ENCODE measurements around the gene PTPN7. TPM values are rescaled to one million over a fixed set of nuclear protein-coding genes. Genes with fewer than 3 reads are reported as not detected.
"Not testable (repeated sequence)": the region's sequence is repeated elsewhere in the genome, so short reads cannot be mapped to it uniquely, and the experiment has no call there.

The PTPN7 gene
- total RNA-seq, 2 donors from 2014 or later, result 196 to 201 TPM

- DNase-seq, result no peak
- H3K4me3 Mint-ChIP-seq, result no peak overlapping the region
- no peaks in the 10 kb centered on the region for H3K27me3 Mint-ChIP-seq (ENCODE audit: low read depth)
Observed at GRCh38 chr1:202167708-202168415, 7.5 kb upstream of the PTPN7 start.

GRCh38 chr1:202167054-202167453, 6.7 kb upstream of the PTPN7 start:
- Mint-ChIP-seq H3K4me3 (peak overlapping the region in 1 of 2 donors; percentile 39), H3K27ac (peak overlapping the region; percentile 87), H3K4me1 (ENCODE audit: low read depth) (peaks cover 46% of the 10 kb centered on the region)
- not testable (repeated sequence) for DNase-seq; ATAC-seq (replicated peaks in 1 of 2); H3K9me3 Mint-ChIP-seq; H3K27me3 Mint-ChIP-seq (ENCODE audit: low read depth); H3K36me3 Mint-ChIP-seq (ENCODE audit: insufficient read depth in 2 of 2)

More at GRCh38 chr1:202167708-202168415, 7.5 kb upstream of the PTPN7 start:
- Mint-ChIP-seq H3K27ac (no peak overlapping the region), H3K4me1 (ENCODE audit: low read depth) (peaks cover 38% of the 10 kb centered on the region), H3K36me3 (ENCODE audit: insufficient read depth in 2 of 2) (no peaks in the 10 kb centered on the region), H3K9me3 (no peaks in the 10 kb centered on the region)
- ATAC-seq (replicated peaks in 1 of 2), result no peak

- ATAC-seq (replicated peaks in 1 of 2) (no peak), DNase-seq (no peak)
- Mint-ChIP-seq H3K4me3 (peak overlapping the region; percentile 86 to 100), H3K36me3 (ENCODE audit: insufficient read depth in 2 of 2) (no peaks in the 10 kb centered on the region), H3K27ac (peak overlapping the region; percentile 28), H3K4me1 (ENCODE audit: low read depth) (peaks cover 54% of the 10 kb centered on the region), H3K27me3 (ENCODE audit: low read depth) (no peaks in the 10 kb centered on the region), H3K9me3 (no peaks in the 10 kb centered on the region)
Observed at GRCh38 chr1:202165942-202166843, 5.8 kb upstream of the PTPN7 start.

GRCh38 chr1:202165267-202165941, 5.0 kb upstream of the PTPN7 start:
- H3K9me3 Mint-ChIP-seq, result no peaks in the 10 kb centered on the region
- peaks cover 0 to 3% of the 10 kb centered on the region in 2 donors for H3K36me3 Mint-ChIP-seq (ENCODE audit: insufficient read depth in 2 of 2)
- H3K4me3 Mint-ChIP-seq, result peak overlapping the region; percentile 86 to 100
- peak; percentile 10 for ATAC-seq (replicated peaks in 1 of 2)
- H3K27ac Mint-ChIP-seq, result peak overlapping the region; percentile 90
- no peaks in the 10 kb centered on the region for H3K27me3 Mint-ChIP-seq (ENCODE audit: low read depth)
- H3K4me1 Mint-ChIP-seq (ENCODE audit: low read depth), result peaks cover 62% of the 10 kb centered on the region
- peak; percentile 44 to 55 for DNase-seq

GRCh38 chr1:202164271-202165037, 4.1 kb upstream of the PTPN7 start:
- no peaks in the 10 kb centered on the region for H3K9me3 Mint-ChIP-seq
- peak overlapping the region; percentile 86 to 100 for H3K4me3 Mint-ChIP-seq
- DNase-seq (peak; percentile 79 to 83), ATAC-seq (replicated peaks in 1 of 2) (peak; percentile 45 to 63)
- H3K27me3 Mint-ChIP-seq (ENCODE audit: low read depth), result no peaks in the 10 kb centered on the region
- H3K36me3 Mint-ChIP-seq (ENCODE audit: insufficient read depth in 2 of 2), result peaks cover 4 to 6% of the 10 kb centered on the region in 2 donors
- H3K4me1 Mint-ChIP-seq (ENCODE audit: low read depth), result peaks cover 65% of the 10 kb centered on the region
- peak overlapping the region; percentile 90 for H3K27ac Mint-ChIP-seq

GRCh38 chr1:202163281-202164270, 3.2 kb upstream of the PTPN7 start:
- Mint-ChIP-seq H3K36me3 (ENCODE audit: insufficient read depth in 2 of 2) (peaks cover 11% of the 10 kb centered on the region in 2 donors), H3K4me1 (ENCODE audit: low read depth) (peaks cover 74% of the 10 kb centered on the region), H3K27me3 (ENCODE audit: low read depth) (no peaks in the 10 kb centered on the region), H3K27ac (no peak overlapping the region), H3K9me3 (no peaks in the 10 kb centered on the region), H3K4me3 (peak overlapping the region; percentile 100)
- peak; percentile 24 to 27 for DNase-seq
- no peak for ATAC-seq (replicated peaks in 1 of 2)

- no peaks in the 10 kb centered on the region for H3K9me3 Mint-ChIP-seq
- peaks cover 11 to 16% of the 10 kb centered on the region in 2 donors for H3K36me3 Mint-ChIP-seq (ENCODE audit: insufficient read depth in 2 of 2)
- peaks cover 83% of the 10 kb centered on the region for H3K4me1 Mint-ChIP-seq (ENCODE audit: low read depth)
- peak overlapping the region; percentile 100 for H3K4me3 Mint-ChIP-seq
- peak; percentile 38 to 45 for DNase-seq
- ATAC-seq (replicated peaks in 1 of 2), result peak in 1 of 2 donors; percentile 11
- no peaks in the 10 kb centered on the region for H3K27me3 Mint-ChIP-seq (ENCODE audit: low read depth)
- H3K27ac Mint-ChIP-seq, result peak overlapping the region; percentile 92
Observed at GRCh38 chr1:202162418-202163280, 2.2 kb upstream of the PTPN7 start.

GRCh38 chr1:202162047-202162417, 1.6 kb upstream of the PTPN7 start:
- no peaks in the 10 kb centered on the region for H3K9me3 Mint-ChIP-seq
- DNase-seq (peak; percentile 70 to 72), ATAC-seq (replicated peaks in 1 of 2) (peak; percentile 28 to 41)
- H3K36me3 Mint-ChIP-seq (ENCODE audit: insufficient read depth in 2 of 2), result peaks cover 11 to 18% of the 10 kb centered on the region in 2 donors
- H3K27me3 Mint-ChIP-seq (ENCODE audit: low read depth), result no peaks in the 10 kb centered on the region
- peak overlapping the region; percentile 100 for H3K4me3 Mint-ChIP-seq
- peak overlapping the region; percentile 92 for H3K27ac Mint-ChIP-seq
- H3K4me1 Mint-ChIP-seq (ENCODE audit: low read depth), result peaks cover 89% of the 10 kb centered on the region

GRCh38 chr1:202161151-202162046, 997 bp upstream of the PTPN7 start:
- peak overlapping the region; percentile 100 for H3K4me3 Mint-ChIP-seq
- H3K9me3 Mint-ChIP-seq, result no peaks in the 10 kb centered on the region
- ATAC-seq (replicated peaks in 1 of 2) (no peak), DNase-seq (peak; percentile 26 to 28)
- peaks cover 13 to 19% of the 10 kb centered on the region in 2 donors for H3K36me3 Mint-ChIP-seq (ENCODE audit: insufficient read depth in 2 of 2)
- H3K27ac Mint-ChIP-seq, result peak overlapping the region; percentile 100
- H3K4me1 Mint-ChIP-seq (ENCODE audit: low read depth), result peaks cover 89% of the 10 kb centered on the region
- H3K27me3 Mint-ChIP-seq (ENCODE audit: low read depth), result no peaks in the 10 kb centered on the region

Data from activated T-cell treated with anti-CD3 and anti-CD28 coated beads, Interleukin-2, amount 50 U/mL, for 72 hours (primary cell).